GM21526 (cell line): ENCODE data around the gene SMARCD3.

ENCODE experiments used
- ATAC-seq: cut with Tn5 transposase; IDR thresholded peaks from one replicate; pipeline ENCODE4 v1.9.1; 2021; ENCODE audit warnings: moderate library complexity; ENCODE audit not compliant: unreplicated experiment, low FRiP score

The SMARCD3 gene

DNA sequence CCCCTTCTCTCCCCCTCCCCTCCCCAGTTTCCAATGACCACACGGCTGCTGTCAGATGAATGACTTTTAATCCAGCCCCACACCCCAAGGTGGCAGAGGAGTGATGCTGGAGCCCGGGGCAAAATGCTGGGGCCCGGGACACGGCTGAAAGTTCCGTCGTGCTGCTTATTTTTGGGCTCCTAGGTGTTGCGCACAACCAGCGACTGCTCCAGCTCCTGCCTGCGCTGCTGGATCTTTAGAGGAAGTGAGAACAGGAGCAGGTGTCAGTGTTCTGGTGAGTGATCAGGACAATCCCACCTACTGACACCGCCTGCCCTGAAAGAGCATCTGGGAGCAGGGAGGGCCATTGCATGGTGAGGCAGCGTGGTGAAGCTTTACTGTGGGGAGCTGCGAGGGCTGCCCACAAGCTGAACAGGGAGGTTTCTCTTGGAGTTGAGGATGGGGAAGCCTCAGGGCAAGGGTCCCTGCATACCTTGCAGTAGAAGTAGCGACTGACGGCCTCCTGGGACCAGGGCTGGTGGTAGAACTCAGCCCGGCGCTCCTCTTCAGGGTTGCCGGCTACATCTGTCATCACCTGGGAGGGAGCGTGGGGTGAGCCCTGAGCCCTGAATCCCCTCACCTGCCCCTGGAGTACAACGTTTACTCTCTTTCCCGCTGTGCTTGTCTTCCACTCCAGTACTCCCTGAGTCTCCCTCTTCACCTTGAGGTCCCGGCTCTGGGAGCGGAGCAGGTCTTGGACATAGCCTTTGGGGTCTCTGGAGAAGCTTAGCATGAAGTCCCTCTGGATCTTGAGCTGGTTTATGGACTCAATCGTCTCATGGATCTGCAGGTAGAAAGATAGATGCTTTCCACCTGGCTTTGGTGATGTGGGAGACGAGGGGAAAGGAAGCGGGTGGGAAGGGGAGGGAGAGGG lies 9.3 kb downstream of the SMARCD3 start:
- no peak for ATAC-seq

DNA sequence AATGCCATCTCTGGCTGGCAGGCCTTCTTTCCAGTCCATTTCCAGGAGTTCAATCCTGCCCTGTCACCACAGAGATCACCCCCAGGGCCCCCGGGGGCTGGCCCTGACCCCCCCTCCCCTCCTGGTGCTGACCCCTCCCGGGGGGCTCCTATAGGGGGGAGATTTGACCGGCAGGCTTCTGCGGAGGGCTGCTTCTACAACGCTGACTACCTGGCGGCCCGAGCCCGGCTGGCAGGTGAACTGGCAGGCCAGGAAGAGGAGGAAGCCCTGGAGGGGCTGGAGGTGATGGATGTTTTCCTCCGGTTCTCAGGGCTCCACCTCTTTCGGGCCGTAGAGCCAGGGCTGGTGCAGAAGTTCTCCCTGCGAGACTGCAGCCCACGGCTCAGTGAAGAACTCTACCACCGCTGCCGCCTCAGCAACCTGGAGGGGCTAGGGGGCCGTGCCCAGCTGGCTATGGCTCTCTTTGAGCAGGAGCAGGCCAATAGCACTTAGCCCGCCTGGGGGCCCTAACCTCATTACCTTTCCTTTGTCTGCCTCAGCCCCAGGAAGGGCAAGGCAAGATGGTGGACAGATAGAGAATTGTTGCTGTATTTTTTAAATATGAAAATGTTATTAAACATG lies 10.2 kb downstream of the SMARCD3 start:
- ATAC-seq, result no peak

DNA sequence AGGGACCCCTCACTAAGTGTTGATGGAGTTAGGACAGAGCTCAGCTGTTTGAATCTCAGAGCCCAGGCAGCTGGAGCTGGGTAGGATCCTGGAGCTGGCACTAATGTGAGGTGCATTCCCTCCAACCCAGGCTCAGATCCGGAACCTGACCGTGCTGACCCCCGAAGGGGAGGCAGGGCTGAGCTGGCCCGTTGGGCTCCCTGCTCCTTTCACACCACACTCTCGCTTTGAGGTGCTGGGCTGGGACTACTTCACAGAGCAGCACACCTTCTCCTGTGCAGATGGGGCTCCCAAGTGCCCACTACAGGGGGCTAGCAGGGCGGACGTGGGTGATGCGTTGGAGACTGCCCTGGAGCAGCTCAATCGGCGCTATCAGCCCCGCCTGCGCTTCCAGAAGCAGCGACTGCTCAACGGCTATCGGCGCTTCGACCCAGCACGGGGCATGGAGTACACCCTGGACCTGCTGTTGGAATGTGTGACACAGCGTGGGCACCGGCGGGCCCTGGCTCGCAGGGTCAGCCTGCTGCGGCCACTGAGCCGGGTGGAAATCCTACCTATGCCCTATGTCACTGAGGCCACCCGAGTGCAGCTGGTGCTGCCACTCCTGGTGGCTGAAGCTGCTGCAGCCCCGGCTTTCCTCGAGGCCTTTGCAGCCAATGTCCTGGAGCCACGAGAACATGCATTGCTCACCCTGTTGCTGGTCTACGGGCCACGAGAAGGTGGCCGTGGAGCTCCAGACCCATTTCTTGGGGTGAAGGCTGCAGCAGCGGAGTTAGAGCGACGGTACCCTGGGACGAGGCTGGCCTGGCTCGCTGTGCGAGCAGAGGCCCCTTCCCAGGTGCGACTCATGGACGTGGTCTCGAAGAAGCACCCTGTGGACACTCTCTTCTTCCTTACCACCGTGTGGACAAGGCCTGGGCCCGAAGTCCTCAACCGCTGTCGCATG lies 11.0 kb downstream of the SMARCD3 start:
- no peak for ATAC-seq

DNA sequence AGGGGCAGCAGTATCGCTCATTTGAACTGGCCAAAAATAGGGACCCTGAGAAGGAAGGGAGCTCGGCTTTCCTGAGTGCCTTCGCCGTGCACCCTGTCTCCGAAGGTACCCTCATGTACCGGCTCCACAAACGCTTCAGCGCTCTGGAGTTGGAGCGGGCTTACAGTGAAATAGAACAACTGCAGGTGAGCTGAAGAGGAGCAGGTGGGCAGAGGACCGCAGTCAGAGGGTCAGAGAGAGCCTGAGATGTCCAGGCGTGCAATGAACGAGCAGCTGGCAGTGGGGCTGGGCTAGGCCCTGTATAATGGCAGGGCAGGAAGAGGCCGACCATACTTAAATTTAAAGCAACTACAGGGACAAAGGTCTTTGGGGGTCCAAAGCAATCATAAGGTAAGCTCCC lies 12.1 kb downstream of the SMARCD3 start:
- no peak for ATAC-seq

DNA sequence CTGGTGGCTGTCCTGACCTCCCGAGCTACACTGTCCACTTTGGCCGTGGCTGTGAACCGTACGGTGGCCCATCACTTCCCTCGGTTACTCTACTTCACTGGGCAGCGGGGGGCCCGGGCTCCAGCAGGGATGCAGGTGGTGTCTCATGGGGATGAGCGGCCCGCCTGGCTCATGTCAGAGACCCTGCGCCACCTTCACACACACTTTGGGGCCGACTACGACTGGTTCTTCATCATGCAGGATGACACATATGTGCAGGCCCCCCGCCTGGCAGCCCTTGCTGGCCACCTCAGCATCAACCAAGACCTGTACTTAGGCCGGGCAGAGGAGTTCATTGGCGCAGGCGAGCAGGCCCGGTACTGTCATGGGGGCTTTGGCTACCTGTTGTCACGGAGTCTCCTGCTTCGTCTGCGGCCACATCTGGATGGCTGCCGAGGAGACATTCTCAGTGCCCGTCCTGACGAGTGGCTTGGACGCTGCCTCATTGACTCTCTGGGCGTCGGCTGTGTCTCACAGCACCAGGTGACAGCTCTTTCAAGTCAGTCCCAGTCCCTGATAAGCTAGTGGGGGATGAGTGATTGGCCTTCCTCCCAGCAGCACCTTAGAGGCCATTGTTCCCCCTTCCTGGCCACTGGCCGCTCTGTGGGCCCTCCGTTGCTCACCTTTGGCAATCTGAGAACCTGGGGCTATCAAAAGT lies 13.3 kb downstream of the SMARCD3 start:
- ATAC-seq, result no peak

DNA sequence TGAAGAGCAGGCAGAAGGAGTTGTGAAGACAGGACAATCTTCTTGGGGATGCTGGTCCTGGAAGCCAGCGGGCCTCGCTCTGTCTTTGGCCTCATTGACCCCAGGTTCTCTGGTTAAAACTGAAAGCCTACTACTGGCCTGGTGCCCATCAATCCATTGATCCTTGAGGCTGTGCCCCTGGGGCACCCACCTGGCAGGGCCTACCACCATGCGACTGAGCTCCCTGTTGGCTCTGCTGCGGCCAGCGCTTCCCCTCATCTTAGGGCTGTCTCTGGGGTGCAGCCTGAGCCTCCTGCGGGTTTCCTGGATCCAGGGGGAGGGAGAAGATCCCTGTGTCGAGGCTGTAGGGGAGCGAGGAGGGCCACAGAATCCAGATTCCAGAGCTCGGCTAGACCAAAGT lies 14.7 kb downstream of the SMARCD3 start:
- ATAC-seq, result no peak

DNA sequence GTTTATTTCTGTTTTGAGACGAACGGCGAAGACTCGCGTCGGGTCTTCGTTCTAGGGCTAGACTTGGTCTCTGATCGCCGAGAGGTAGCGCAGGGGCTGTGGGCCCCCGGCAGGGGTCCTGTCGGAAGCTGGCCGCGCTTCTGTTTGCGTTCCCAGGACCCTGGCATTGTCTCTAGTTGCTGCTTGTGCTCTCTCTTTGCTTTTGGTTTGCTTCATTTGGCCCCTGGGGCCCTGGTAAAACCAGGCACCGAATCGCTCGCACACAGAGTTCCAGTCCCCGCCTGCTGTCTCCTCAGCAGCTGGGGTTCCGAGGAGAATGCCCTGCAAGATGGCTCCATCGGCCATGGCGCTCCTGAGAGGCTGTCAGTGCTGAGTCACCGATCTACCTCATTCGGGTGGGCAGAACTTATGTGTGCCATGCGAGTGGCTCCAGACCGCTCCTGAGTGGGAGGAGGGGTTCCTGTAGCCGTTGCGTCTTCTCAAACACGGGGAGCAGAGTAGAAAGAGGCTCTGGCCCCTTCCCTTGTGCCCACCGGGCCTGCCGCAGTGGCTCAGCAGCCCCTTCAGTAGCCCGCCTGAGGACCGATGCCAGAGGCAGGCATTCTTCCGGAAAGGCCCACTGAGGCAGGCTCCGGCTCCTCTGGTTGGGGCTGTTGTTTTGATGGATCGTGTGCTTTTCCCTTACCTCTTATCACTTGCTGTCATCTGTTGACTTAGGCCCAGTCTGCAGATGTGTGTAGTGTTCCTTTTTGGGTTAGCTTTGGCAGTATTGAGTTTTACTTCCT lies 15.4 kb downstream of the SMARCD3 start:
- ATAC-seq, result no peak

DNA sequence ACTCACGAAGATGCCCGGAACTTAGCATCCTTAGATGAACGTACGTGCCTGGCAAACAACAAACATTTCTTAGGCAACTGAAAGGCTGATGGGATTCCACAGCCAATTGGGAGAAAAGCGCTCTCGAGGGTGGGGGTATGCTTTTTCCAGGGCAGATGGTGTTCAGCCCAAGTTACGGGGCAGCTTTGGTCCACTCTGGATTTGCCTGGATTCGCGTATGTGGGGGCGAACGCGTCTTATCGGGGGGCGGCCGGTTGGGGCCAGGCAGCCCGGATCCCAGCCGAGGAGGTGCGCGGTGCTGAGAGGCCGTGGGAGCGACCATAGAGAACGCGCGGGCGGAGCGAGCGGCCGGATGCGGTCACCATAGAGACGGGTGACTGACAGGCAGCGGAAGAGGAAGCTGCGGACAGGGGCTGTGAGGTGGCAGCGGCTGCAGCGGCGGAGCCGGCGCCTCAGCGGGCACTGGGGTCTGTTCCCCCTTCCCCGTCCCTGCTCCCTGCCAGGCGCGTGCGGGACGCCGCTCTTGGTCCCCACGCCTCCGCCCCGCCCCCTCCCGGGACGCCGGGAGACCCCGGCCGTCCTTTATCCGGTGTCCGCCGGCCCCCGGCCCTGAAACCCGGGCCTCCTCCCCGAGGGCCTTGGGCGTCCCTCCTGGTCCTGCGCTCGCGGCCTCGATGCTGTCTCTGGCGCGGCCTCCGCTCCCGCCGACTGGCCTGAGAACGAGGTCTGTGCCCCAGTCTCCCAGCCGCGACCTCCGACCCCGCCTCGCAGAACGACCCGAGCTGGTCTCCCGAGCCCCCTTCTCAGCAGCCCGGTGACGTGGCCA lies 16.2 kb downstream of the SMARCD3 start, which contains the start of gene CHPF2:
Gene CHPF2, plus strand, starts transcription at position 393 of the 826 bp plus-strand sequence. CDS start 1,529 bp downstream, outside the sequence.
- ATAC-seq, result peak; percentile 92

DNA sequence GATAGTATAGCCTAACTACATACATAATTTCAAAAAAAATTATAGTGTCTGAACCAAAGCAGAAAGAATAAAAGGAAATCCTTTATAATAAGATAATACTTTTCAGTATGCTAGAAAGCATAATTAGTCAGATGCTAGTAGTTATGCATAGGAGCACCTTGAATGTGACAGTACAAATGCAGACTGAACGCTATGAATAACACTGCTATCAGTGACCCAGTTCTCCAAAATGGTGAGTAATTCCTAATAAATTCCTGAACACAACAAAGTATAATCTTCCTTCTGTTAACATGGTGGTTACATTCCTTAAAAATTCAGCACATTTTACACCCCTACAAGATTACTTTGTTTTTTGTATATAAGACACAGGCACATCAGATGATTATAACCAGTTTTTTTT lies 17.4 kb downstream of the SMARCD3 start:
- ATAC-seq, result no peak

DNA sequence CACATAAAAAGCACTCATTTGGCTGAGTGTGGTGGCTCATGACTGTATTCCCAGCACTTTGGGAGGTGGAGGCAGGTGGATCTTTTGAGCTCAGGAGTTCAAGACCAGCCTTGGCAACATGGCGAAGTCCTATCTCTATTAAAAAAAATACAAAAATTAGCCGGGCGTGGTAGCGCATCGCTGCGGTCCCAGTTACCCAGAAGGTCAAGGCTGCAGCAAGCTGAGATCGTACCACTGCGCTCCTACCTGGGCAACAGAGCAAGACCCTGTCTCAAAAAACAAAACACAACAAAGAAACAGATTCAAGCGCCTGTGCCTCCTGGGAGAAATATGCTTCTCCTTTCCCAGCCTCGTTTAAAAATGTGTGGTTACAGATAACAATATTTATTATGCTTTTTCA lies 19.2 kb downstream of the SMARCD3 start:
- no peak for ATAC-seq

DNA sequence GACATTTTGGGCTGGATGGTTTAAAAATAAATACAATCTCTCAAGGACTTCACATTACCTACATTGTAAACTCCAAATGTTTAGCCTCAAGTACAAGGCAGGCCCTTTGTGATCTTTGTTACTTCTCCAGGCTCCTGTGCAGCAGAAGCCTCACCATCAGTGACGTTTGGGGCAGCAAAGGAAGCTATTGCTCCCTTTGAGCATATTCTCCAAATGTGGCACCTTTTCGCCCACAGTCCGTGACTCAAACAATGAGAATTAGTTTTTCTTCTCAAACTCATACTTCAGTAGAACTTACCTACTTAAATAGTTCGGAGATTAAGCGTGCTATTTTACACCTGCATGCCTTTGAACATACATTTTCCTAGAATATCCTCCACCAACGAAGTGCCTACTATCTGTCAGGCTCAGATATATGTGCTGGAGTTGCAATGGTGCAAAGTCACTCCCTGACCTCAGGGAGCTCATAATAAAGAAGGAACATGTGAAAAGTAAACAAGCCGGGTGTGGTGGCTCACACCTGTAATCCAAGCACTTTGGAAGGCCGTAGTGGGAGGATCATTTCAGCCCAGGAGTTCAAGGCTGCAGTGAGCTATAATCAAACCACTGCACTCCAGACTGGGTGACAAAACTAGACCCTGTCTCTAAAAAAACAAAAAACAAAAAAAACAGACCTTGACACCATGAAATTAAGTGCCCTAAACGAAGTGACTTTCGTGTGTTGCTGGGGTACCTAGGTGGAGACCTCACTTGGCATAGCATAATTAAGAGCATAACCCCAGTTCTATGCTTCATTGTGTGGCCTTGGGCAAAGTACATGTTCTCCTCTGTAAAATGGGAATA lies 20.2 kb downstream of the SMARCD3 start:
- ATAC-seq, result no peak

DNA sequence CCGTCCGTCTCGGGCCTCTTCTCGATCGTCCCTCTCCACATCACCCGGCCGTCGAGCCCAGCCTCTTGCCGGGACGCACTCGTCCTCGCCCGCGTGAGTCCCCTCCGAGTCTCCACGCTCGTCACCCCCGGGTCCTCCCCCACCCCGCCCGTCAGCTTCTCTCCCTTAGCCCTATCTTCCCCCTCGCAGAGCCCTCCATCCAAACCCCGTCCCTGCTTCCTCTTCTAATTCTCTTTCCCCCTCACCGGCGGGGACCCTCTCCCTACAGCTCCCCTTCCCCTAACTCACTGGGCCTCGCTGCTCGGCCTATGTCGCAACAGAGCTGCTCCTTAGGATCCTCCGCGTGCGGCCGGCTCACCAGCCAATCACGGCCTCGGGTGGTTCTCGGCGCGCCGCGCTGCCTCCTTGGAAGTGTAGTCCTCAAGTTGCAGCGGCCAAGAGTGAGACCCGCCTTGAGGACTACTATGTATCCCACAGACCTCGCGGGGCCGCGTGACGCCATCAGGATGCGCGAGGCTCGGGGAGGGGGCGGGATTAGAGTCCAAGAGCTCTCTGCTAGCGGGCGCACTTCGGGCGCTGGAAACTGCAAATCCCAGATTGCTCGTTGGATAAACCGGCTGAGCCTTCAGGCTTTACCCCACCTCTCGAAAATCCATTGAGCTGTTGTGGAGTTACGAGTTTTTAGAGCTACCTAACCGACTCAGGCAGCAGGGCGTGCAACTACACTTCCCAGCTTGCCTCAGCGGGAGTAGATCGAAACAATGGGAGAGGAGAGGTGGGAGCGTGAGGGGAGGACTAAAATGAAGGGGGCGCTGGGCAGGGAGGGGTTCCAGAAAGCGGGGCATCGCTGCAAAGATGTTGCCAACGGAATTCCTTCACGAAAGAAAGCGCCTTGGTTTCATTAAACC lies 21.4 kb downstream of the SMARCD3 start, which contains the start of gene ABCF2:
Gene ABCF2, minus strand, starts transcription at position 331 of the 908 bp plus-strand sequence. CDS start 747 bp downstream, outside the sequence.
- ATAC-seq, result peak; percentile 98

DNA sequence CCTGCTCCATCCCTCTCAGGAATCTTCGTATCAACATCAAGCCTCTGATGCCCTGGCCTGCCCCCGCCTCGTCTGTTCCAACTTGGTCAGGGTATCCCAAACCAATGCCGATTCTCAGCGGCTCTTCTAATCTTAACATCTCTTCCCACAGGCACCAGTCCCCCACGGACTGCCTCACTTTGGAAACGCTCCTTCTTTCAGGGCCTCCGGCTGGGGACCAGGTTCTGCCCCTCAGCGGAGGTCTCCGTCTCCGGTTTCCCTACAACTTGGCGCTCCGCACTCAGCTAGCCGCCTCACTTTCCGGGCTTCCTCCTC lies 22.0 kb downstream of the SMARCD3 start:
- no peak for ATAC-seq

DNA sequence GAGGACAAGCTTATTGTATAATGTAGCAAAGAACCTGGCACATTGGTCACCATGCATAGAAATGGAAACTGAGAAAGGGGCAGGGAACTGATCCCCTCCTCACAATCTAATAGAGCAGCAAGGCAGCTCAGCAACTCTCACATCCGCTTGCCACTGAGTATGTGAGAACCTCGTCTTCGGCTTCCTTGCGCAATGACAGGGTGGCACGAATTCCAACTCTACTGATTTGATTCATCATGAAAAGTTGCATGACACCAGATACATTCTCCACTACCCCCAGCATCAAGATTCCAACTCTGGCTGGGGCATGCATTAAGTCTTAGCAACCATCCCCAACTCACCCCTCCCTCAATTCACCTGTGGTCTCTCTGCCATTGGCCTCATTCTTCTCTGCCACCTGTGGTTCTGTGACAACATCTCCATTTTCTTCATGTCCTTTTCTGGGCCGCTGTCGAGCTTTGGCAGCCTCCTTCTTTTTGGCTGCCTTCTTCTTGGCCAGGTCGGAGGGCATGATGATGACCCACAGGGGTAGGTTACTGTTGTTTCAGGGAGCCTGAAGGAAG lies 22.5 kb downstream of the SMARCD3 start:
- no peak for ATAC-seq

DNA sequence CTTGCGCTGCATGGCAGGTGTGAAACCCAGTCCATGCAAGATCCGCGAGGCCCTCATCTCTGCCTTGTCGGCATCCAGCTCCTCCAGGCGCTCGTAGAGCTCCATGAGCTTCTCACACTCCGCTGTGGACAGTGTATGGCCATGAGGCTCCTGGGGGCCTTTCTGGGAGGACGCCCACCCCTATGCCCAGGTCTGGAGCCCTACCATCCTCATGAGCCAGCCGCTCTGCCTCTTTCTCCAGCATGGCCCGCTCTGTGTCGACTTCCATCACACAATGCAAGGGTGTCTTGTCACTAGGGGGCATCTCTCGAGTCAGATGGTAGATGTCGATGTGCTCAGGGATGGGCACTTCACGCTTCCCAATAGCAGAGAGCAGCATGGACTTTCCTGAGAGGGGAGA lies 24.8 kb downstream of the SMARCD3 start:
- ATAC-seq, result no peak

DNA sequence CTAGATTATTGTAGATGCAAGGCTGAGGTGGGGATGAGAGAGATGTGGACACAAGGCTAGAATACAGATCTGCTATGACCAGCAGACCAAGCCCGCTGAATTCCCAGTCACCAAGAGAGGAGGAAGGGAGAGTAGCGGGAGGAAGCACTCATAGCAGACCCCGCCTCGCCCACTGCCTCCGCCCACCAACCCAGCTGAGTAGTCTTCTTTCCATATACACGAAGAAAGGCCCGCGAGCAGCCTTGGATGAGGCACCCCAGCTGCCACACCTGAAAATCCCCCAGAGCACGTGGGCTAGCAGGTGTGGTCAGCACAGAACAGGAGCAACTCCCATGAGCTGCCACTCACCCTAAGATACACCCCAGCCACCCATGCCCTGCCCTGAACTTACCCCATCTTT lies 30.3 kb downstream of the SMARCD3 start:
- ATAC-seq, result no peak
